SK-N-SH (cell line): ENCODE data around the gene RASL12. TPM values are rescaled to one million over a fixed set of nuclear protein-coding genes. Genes with fewer than 3 reads are reported as not detected.

Experiments used
- CTCF ChIA-PET: fragments of 300-600, 350-600 bp; formaldehyde crosslinking; extraction: SDS; loops from one replicate; lab custom pipeline; 2021; lab: Yijun Ruan, JAX
- POLR2A ChIA-PET: fragments of 350-600 bp; sonication (Branson Sonifier 250); formaldehyde crosslinking; extraction: SDS; loops from one replicate; lab custom pipeline; 2020; ENCODE audit warnings: antibody characterized with exemption, inconsistent platforms; lab: Yijun Ruan, JAX
- DNase-seq: peaks from one replicate; pipeline ENCODE4 v3.0.0; 2012
- H2AFZ ChIP-seq: fragments of 200-600 bp; sonication (generic); 2 replicates; pipeline ENCODE4 v1.8.1; 2016; ENCODE audit warnings: antibody characterized with exemption, mild to moderate bottlenecking, low read depth
- H3F3A ChIP-seq: fragments of 200-600 bp; sonication (generic); replicated peaks from 2 replicates; pipeline ENCODE3; 2016; ENCODE audit warnings: antibody characterized with exemption, mild to moderate bottlenecking; ENCODE audit not compliant: insufficient read depth
- H3K27ac ChIP-seq, 2 experiments: fragments of 200-500 bp in 1 of 2; fragments of 200-600 bp in 1 of 2; sonication (Bioruptor generic) in 1 of 2; sonication (generic), shearing (Covaris generic) in 1 of 2; 2 replicates each; pipeline versions ENCODE4 v1.5.1 to v1.6.1; 2014 to 2016; ENCODE audit warnings: low read depth in 2 of 2, inconsistent platforms in 1 of 2, low read length in 1 of 2, mild to moderate bottlenecking in 1 of 2, mixed read lengths in 1 of 2
- H3K27me3 ChIP-seq: fragments of 200-600 bp; sonication (generic), shearing (Covaris generic); 2 replicates; pipeline ENCODE4 v1.6.1; 2016; ENCODE audit warnings: mixed run types; ENCODE audit not compliant: insufficient read depth
- H3K36me3 ChIP-seq, 2 experiments: fragments of 200-500 bp in 1 of 2; fragments of 200-600 bp in 1 of 2; sonication (Bioruptor generic) in 1 of 2; sonication (generic) in 1 of 2; replicated peaks in 1 of 2; 2 replicates each; pipeline versions ENCODE3 to v1.5.1; 2014 to 2016; ENCODE audit warnings: low read length in 1 of 2, mild to moderate bottlenecking in 1 of 2; ENCODE audit not compliant: insufficient read depth in 2 of 2, control insufficient read depth in 1 of 2
- H3K4me1 ChIP-seq, 2 experiments: fragments of 200-500 bp in 1 of 2; fragments of 200-600 bp in 1 of 2; sonication (Bioruptor generic) in 1 of 2; sonication (generic), shearing (Covaris generic) in 1 of 2; 2 replicates each; pipeline versions ENCODE4 v1.5.1 to v1.6.1; 2014 to 2016; ENCODE audit warnings: low read depth in 1 of 2, low read length in 1 of 2, mixed run types in 1 of 2; ENCODE audit not compliant: insufficient read depth in 2 of 2, control insufficient read depth in 1 of 2
- H3K4me2 ChIP-seq: fragments of 200-600 bp; sonication (generic), shearing (Covaris generic); 2 replicates; pipeline ENCODE4 v1.6.1; 2017; ENCODE audit warnings: mixed run types
- H3K4me3 ChIP-seq, 2 experiments: fragments of 200-500 bp in 1 of 2; fragments of 200-600 bp in 1 of 2; sonication (Bioruptor generic) in 1 of 2; sonication (generic), shearing (Covaris generic) in 1 of 2; 2 replicates each; pipeline versions ENCODE4 v1.5.1 to v1.8.1; 2014 to 2016; ENCODE audit warnings: low read depth in 2 of 2, inconsistent platforms in 1 of 2, low read length in 1 of 2, mild to moderate bottlenecking in 1 of 2, mixed read lengths in 1 of 2, moderate library complexity in 1 of 2
- H3K79me2 ChIP-seq: fragments of 200-600 bp; sonication (generic); 2 replicates; pipeline ENCODE4 v1.8.1; 2017; ENCODE audit warnings: mild to moderate bottlenecking; ENCODE audit not compliant: insufficient read depth
- H3K9ac ChIP-seq: fragments of 200-600 bp; sonication (generic); 2 replicates; pipeline ENCODE4 v1.6.1; 2017; ENCODE audit warnings: mixed run types
- H3K9me2 ChIP-seq: fragments of 200-600 bp; sonication (generic); 2 replicates; pipeline ENCODE4 v1.6.1; 2017; ENCODE audit warnings: mixed run types
- H3K9me3 ChIP-seq: fragments of 200-600 bp; sonication (generic); 2 replicates; pipeline ENCODE4 v1.6.1; 2017; ENCODE audit warnings: mixed run types, mild to moderate bottlenecking, moderate library complexity
- H4K20me1 ChIP-seq: fragments of 200-600 bp; sonication (generic); 2 replicates; pipeline ENCODE4 v1.6.1; 2017; ENCODE audit warnings: mild to moderate bottlenecking, mixed run types; ENCODE audit not compliant: insufficient read depth
- CTCF ChIP-seq: fragments of 200-600 bp; sonication (generic); IDR thresholded peaks from 2 replicates; pipeline ENCODE4 v1.6.1; 2017; ENCODE audit warnings: antibody characterized with exemption, mild to moderate bottlenecking, moderate library complexity
- EZH2phosphoT487 ChIP-seq: fragments of 200-600 bp; sonication (generic); IDR thresholded peaks from 2 replicates; pipeline ENCODE4 v1.6.1; 2017; ENCODE audit warnings: low read depth, mixed run types, mild to moderate bottlenecking, antibody characterized with exemption, moderate library complexity, borderline replicate concordance
- FOXM1 ChIP-seq: IDR thresholded peaks from 2 replicates; pipeline ENCODE4 v1.4.0; 2012; ENCODE audit warnings: low read depth, mild to moderate bottlenecking
- GATA2 ChIP-seq: sonication (generic); formaldehyde crosslinking; IDR thresholded peaks from 2 replicates; pipeline ENCODE4 v1.5.0; 2020; ENCODE audit warnings: mild to moderate bottlenecking, missing genetic modification reagents
- MXI1 ChIP-seq: IDR thresholded peaks from 2 replicates; pipeline ENCODE4 v1.6.1; 2012; ENCODE audit warnings: mild to moderate bottlenecking, low read depth, low read length, improper control_type of control experiment
- PBX3 ChIP-seq: IDR thresholded peaks from 2 replicates; pipeline ENCODE4; 2012
- POLR2AphosphoS5 ChIP-seq: IDR thresholded peaks from 2 replicates; pipeline ENCODE4 v1.6.1; 2012; ENCODE audit warnings: low read depth, low read length
- RAD21 ChIP-seq: IDR thresholded peaks from 2 replicates; pipeline ENCODE4 v1.6.1; 2012; ENCODE audit warnings: mild to moderate bottlenecking, low read length
- RCOR1 ChIP-seq: fragments of 150-350 bp; IDR thresholded peaks from 2 replicates; pipeline ENCODE4 v1.6.1; 2017; ENCODE audit warnings: antibody characterized with exemption, low read length
- REST ChIP-seq: IDR thresholded peaks from 2 replicates; pipeline ENCODE4 v1.6.1; 2012; ENCODE audit warnings: mild to moderate bottlenecking, low read depth, low read length, moderate library complexity
- RFX5 ChIP-seq: IDR thresholded peaks from 2 replicates; pipeline ENCODE4 v1.6.1; 2012; ENCODE audit warnings: mild to moderate bottlenecking, improper control_type of control experiment, low read length
- RXRA ChIP-seq: IDR thresholded peaks from 2 replicates; pipeline ENCODE4 v1.4.0; 2012; ENCODE audit warnings: low read depth, mild to moderate bottlenecking, borderline replicate concordance
- SIN3A ChIP-seq: IDR thresholded peaks from 2 replicates; pipeline ENCODE4 v1.6.1; 2012; ENCODE audit warnings: low read depth, mild to moderate bottlenecking, low read length, moderate library complexity, borderline replicate concordance
- SMC3 ChIP-seq: IDR thresholded peaks from 2 replicates; pipeline ENCODE4 v1.6.1; 2012; ENCODE audit warnings: low read depth, low read length, improper control_type of control experiment
- TAF1 ChIP-seq: IDR thresholded peaks from 2 replicates; pipeline ENCODE4 v1.6.1; 2012; ENCODE audit warnings: low read depth, mild to moderate bottlenecking, low read length, moderate library complexity, borderline replicate concordance
- WGBS: methylation state at CpG from one replicate; pipeline ENCODE4 v1.1.6; 2017; ENCODE audit warnings: low lambda C conversion rate; 5-methylcytosine and 5-hydroxymethylcytosine counted together
- polyA plus RNA-seq, 3 experiments: library from polyadenylated mRNA; depleted of rRNA; stranded (reverse); fragments of >200 nt; gene quantifications; 2 replicates each; pipeline ENCODE4 v1.2.3, GENCODE V29; 2012
- TF ChIP-seq, protein P1 (sequence below): IDR thresholded peaks from 2 replicates; pipeline ENCODE4 v1.4.0; 2012; ENCODE audit warnings: low read depth
- TF ChIP-seq, protein P2 (sequence below): fragments of 150-350 bp; IDR thresholded peaks from 2 replicates; pipeline ENCODE4 v1.6.1; 2017; ENCODE audit warnings: antibody characterized with exemption, low read length, low read depth, borderline replicate concordance

Gene RASL12
- polyA plus RNA-seq, 1 of the 3 experiments (the other 2 are of a cell fraction): not detected

DNA sequence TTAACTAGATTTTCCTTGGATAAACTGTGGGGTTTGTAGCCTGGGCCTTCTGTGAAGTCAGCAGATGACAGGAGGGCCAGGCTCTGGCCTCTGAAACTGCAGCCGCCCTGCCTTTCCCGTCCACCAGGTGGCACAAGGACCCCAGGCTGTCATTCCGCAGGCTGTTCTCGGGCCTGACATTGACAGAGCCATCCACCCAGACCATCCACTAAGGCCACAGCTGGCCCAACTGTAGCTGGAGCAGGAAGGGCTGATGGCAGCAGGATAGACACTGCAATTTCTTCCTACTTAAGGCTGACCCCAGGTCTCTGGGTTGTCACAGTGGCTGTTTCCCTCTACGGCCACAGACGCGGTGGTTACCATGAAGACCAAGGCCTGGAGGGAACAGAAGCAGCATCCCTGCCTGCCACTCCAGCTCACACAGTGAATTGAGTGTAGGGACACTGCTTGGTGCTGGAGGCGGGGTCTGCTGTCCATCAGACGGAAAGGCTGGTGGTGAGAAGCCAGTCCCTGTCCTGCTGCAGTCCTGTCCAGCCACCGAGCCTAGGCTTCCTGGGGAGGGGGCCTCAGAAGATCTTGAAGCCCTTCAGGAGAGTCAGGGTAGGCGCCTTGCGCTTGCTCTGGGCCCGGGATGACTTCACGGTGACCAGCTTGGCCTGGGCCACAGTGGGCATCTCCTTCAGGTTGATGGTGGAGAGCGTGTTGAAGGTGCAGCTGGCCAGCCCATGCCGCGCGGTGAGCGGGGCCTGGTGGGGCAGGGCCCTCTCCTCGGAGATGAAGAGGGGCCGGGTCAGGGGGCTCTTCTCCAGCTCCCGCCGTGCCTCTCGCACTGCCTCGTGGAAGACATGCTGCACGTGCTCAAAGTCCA is 13.2 kb downstream of the RASL12 start:
- Histone ChIP-seq H3K4me2 (no peak overlapping the region), H2AFZ (no peak overlapping the region), H3K27ac (no peak overlapping the region; a peak in 1 of 4 replicates), H3K9me3 (no peaks in the 10 kb centered on the region), H3K27me3 (no peaks in the 10 kb centered on the region), H3F3A (no peaks in the 10 kb centered on the region), H3K79me2 (no peaks in the 10 kb centered on the region), H3K4me3 (no peak overlapping the region; a peak in 1 of 4 replicates), H3K4me1 (peaks cover 0 to 9% of the 10 kb centered on the region in 2 experiments; a peak in 1 of 4 replicates), H3K9me2 (no peaks in the 10 kb centered on the region), H4K20me1 (no peaks in the 10 kb centered on the region), H3K9ac (no peak overlapping the region), H3K36me3 (no peaks in the 10 kb centered on the region)
- ChIA-PET POLR2A (interaction anchor here (1.0 kb wide), 1 partner anchor 48 kb away, joined by 3 read pairs; no protein-coding TSS in a partner anchor), CTCF (interaction anchor here (0.5 to 9.3 kb wide), 38 partner anchors 8 to 373 kb away, joined by 3 to 109 read pairs (median 5); partner anchors contain the start of genes KBTBD13, PARP16, PDCD7 and RASL12)
- peak; percentile 97 for TF ChIP-seq SMC3
- no peak for TF ChIP-seq GATA2 (CRISPR knock-in tag)
- TF ChIP-seq RFX5: no peak
- TF ChIP-seq, protein P1, sequence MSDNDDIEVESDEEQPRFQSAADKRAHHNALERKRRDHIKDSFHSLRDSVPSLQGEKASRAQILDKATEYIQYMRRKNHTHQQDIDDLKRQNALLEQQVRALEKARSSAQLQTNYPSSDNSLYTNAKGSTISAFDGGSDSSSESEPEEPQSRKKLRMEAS: no peak
- TF ChIP-seq TAF1: no peak
- TF ChIP-seq RCOR1: no peak
- TF ChIP-seq RXRA: no peak
- TF ChIP-seq CTCF: peak; percentile 87
- TF ChIP-seq PBX3: peak; percentile 45
- TF ChIP-seq RAD21: peak; percentile 93
- TF ChIP-seq SIN3A: peak; percentile 51; the same call in 1 of the 2 replicates
- peak; percentile 75 for TF ChIP-seq MXI1
- 67% methylated on average over 15 of the region's 26 CpGs for WGBS
- DNase-seq: peak; percentile 92

- Histone ChIP-seq H3F3A (no peaks in the 10 kb centered on the region), H3K4me3 (no peak overlapping the region), H3K4me1 (peaks cover 0 to 10% of the 10 kb centered on the region in 2 experiments; a peak in 1 of 4 replicates), H3K27ac (no peak overlapping the region), H3K9me2 (no peaks in the 10 kb centered on the region), H3K4me2 (no peak overlapping the region), H3K36me3 (no peaks in the 10 kb centered on the region), H3K27me3 (no peaks in the 10 kb centered on the region), H4K20me1 (no peaks in the 10 kb centered on the region), H2AFZ (no peak overlapping the region), H3K9me3 (no peaks in the 10 kb centered on the region), H3K9ac (no peak overlapping the region), H3K79me2 (no peaks in the 10 kb centered on the region)
- 64% methylated on average over 2 of the region's 2 CpGs for WGBS
- no peak for DNase-seq
- TF ChIP-seq RFX5: no peak
- no peak for TF ChIP-seq TAF1
- no peak for TF ChIP-seq GATA2 (CRISPR knock-in tag)
- no peak for TF ChIP-seq SMC3
- no peak for TF ChIP-seq EZH2phosphoT487
- TF ChIP-seq FOXM1: no peak
- TF ChIP-seq POLR2AphosphoS5: no peak
- TF ChIP-seq, protein P2, sequence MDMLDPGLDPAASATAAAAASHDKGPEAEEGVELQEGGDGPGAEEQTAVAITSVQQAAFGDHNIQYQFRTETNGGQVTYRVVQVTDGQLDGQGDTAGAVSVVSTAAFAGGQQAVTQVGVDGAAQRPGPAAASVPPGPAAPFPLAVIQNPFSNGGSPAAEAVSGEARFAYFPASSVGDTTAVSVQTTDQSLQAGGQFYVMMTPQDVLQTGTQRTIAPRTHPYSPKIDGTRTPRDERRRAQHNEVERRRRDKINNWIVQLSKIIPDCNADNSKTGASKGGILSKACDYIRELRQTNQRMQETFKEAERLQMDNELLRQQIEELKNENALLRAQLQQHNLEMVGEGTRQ: no peak
- no peak for TF ChIP-seq REST
- CTCF ChIA-PET: interaction anchor here (0.8 to 9.3 kb wide), 8 partner anchors 12 to 349 kb away, joined by 3 to 109 read pairs (median 25); partner anchors contain the start of genes KBTBD13 and RASL12
- POLR2A ChIA-PET: no interaction called here
Observed at GRCh38 chr15:65052956-65053355, 14.8 kb downstream of the RASL12 start.
